GM21529 (cell line): ENCODE results near the gene FRS3.

Experiments
- ATAC-seq: cut with Tn5 transposase; IDR thresholded peaks from one replicate; pipeline ENCODE4 v1.9.1; 2021; ENCODE audit not compliant: unreplicated experiment

Gene FRS3

DNA sequence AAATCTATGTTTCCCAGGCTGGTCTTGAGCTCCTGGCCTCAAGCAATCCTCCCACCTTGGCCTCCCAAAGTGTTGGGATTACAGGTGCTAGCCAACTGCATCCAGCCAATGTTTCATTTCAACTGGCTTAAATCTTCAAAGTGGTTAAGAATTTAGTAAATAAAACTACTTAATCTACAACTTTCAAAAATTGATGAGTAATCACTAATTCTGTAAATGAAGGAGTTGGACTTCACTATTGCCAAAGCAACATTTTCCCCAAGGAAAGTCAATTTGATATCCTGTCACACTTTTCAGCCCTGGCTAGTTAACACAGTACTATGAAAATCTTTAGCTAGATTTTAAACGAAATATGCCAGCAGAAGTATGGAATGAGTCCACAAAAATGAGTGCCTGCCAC is 11.6 kb upstream of the FRS3 start:
- no peak for ATAC-seq

DNA sequence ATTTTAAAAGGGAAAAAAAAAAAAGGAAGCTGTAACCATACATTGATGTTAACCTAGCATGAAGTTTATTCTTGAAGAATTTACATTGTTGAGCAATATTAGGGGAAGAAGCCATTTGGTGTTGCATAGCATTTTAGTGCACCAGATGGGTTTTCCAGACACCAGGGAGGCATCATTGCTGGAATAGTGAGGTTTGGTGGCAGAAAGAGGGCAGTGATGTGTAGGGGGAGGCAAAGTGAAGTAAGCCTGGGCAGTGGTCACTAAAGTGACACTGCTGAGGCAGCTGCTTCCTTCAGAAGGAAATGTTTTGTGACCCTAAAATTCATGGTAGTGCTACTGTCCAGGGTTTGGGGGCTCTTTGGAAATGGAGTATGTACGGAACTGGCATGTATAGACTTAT is 10.3 kb upstream of the FRS3 start:
- no peak for ATAC-seq

DNA sequence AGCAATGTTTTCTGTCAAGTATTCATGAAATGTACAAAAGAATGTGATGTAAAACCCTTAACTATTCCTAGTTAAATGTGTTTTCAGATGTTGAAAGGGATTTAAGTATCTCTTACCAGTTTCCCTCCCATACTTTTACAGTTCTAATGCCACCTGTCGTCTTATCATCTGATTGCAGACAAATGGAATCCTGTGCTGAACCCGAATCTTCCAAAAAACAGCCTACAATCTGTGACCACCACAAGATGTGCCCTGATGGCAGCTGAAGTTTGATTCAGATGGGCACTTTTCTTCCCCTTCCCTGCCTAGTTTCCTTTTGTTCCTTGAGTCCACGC is 9.7 kb upstream of the FRS3 start:
- ATAC-seq = no peak

DNA sequence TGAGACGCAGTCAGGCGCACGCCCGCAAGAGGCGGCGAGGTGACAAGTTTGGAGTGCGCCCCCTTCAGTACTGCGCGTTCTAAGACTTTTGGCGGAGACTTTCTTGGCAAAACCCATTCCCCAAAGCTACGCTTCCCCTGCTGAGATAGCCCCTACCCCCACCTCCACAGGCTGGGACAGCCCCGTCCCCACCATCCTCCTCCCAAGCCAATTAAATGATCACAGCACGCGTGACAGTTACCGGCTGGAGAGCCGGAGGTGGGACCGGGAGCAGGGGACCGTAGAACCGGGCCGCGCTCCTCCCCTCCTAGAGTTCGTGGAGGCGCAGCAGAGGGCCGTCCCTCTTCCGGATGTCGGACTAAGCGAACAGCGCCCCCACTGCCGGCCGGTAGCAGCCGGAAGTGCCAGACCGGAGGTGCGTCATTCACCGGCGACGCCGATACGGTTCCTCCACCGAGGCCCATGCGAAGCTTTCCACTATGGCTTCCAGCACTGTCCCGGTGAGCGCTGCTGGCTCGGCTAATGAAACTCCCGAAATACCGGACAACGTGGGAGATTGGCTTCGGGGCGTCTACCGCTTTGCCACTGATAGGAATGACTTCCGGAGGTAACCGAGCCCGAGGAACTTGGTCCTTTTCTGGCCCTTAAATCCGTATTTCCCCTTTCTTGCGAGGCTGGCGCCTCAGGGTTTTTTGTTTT is 7.7 kb upstream of the FRS3 start, which contains the start of gene TOMM6:
Gene TOMM6, plus strand, starts transcription at position 476 of the 699 bp plus-strand sequence. Its CDS starts 4 bp downstream, at position 480.
- peak; percentile 82 for ATAC-seq

DNA sequence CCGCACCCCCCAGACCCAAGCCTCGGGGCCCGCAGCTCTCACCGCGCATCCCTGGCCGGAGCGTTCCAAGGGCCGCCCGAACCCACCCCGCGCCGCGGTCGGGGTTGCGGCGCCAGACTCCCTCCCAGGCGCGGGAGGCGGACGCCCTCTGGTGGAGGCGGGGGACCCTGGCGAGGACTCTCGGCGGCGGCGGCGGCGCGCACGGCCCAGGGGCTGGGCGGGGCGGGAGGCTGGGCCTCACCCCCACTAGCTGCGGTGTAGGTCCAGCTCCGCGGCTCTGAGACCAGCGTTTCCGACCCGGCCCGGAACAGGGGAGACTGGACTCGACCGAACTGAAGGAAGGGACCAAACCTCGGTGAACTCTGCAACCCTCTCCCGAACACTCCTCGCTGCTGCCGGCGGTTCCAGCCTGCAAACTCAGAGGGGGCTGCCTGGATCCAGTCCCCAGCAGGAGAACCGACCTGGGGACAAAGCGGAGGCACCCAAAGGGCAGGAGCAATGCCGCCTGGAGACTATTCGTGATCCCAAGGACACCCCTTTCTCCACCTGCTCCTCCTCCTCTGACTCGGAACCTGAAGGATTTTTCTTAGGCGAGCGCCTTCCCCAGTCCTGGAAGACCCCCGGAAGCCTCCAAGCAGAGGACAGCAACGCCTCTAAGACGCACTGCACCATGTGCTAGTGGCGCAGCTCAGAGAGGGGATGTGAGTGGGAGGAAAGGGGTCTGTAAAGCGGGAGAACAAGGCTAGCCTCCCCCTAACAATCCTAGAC is 6.9 kb upstream of the FRS3 start:
- ATAC-seq = peak; percentile 51

DNA sequence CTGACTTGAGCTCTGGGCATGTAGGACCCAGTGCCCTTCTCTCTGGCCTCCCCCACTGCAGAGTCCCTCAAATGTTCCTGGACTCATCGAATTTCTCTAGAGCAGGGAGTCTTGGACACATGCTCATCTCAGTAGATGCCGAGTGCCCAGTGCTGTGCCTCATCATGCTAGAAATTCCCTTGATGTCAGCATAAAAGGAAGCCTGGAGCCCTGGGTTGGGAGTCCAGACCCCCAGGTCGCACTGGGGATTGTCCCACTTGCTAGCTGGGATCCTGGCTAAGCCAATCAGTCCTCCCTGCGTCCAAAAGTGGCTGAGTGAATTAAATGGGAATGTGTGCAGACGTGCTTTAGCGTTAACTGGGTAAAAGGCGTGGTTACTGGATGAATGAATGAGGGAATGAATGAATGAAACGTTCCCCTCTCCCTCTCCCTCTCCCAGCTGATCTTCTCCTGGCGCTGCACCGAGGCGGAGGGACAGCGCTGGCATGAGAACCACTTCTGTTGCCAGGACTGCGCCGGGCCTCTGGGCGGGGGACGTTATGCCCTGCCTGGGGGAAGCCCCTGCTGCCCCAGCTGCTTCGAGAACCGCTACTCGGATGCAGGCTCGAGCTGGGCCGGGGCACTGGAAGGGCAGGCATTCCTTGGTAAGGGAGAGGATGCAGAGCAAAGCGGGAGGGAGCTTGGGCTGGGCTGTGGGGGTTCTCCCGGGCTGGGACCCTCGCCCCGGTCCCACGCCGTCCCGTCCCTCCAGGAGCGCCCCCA is 6.2 kb upstream of the FRS3 start:
- ATAC-seq = no peak

DNA sequence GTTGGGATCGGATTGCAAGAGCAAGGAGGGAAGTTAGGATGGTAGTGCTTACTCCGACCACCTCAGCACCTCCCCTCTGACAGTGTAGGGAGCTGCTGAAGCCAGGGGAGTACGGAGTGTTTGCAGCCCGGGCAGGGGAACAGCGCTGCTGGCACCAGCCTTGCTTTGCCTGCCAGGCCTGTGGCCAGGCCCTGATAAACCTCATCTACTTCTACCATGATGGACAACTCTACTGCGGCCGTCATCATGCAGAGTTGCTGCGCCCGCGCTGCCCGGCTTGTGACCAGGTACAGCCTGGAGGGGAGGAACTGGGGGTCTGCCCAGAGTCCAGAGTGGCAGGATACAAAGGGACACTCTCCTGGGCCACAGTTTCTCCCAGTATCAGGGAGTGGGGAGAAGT is 5.6 kb upstream of the FRS3 start:
- ATAC-seq = no peak

DNA sequence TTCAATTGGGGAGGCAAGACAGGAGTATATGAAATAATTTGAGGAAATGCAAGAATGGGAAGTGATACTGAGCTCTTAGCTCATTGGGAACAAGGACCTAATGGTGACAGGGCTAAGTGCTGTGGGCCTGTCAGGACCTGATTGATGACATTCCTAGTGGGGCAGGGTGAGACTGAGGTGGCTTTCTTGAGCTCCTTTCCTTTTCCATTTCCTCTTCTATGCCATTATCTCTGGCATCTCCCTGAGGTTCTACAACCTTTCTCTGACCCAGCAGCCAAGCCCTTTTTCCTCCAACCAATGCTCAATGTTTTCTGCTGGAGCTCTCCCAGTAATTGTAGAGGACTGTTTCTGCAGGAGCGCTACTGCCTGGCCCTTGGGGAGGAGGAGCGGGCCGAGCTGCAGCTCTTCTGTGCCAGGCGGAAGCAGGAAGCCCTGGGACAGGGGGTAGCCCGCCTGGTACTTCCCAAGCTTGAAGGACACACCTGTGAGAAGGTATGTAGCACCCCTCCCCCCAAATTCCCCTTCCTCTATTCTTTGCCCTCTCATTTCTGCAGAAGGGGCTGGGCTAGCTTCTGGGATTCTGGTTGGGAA is 5.0 kb upstream of the FRS3 start:
- no peak for ATAC-seq

DNA sequence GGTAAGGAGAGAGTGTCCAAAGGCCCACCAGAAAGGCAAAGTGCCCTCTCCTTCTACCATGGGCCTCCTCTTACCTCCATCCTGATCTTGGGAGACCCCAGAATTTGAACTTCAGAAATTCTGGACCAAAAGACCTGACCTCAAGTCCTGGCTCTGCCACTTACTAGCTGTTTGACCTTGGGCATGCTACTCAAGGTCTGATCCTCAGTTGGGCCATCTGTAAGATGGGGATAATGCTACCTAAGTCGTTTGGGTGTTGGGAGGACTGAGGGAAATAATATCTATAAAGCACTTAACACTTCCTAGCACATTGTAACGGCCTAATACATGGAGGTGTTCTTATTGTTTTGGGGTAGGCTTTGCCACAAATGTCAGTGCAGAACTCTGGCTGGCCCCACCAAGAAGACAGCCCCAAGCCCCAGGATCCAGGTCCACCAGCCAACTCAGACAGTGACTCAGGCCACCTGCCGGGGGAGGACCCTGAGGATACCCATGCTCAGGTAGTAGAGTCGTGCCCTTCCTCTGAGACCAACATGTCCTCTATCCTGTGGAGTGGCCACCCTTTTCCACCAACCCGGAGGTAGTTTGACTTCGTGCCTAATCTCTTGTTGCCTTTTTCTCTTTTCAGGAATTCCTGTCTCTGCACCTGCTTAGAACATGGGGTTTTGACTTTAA is 3.5 kb upstream of the FRS3 start:
- no peak for ATAC-seq

DNA sequence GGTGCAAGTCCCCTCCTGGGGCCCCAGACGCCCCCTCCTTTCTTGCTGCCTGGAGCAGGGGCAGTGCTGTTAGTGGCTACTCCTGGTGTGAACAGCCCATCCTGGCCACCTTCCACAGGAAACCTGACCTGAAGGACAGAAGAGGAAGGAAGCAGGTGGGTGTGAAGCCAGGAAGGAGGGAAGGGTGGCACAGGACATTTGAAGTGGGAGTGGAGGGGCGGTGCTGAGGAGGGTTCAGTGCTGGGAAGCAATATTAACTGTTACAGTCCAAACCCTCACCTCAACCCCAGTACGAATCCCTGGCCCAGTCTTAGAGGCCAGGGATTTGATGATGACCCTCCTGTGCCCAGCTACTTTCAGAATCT is 1.6 kb upstream of the FRS3 start:
- no peak for ATAC-seq

DNA sequence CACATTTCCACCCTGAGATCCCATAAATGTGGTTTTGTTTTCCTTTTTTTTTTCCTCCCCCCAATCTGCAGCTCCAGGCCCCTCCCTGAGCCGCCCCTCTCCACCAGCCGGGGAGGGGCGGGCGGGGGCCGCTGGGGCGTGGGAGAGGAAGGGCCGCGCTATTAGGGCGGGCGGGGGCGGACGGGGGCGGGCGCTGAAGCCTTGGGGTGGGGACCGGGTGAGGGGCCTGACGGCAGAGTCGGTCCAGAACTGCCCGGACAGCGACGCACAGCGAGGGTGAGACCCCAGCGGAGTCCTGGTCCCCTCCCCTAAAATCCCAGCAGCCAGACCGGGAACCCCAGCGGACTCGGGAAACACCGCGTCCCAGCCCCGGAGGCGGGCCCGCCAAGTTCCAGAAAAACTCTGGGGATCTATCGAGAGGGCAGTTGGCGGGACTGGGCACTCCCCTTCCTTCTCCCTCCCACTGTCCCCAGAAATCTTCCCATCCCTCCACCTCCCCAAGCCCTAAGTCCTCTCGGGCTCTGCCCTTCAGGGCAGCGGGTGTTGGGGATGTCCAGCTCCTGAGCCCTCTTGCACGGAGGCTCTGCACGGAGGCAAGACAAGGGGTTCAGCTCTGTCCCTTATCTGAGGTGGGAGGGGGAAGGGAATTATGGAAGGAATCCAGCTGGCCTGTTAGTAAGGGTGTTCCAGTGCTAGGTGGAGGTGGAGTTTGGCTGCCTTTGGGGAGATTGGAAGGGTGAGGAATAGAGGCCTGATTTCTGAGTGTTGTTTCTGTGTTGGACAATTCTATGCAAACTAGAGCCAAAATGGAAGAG is 1.1 kb upstream of the FRS3 start, which contains the start of gene PRICKLE4:
Gene PRICKLE4, plus strand, starts transcription at position 232 of the 815 bp plus-strand sequence. CDS start 2,692 bp downstream, outside the sequence.
- no peak for ATAC-seq

DNA sequence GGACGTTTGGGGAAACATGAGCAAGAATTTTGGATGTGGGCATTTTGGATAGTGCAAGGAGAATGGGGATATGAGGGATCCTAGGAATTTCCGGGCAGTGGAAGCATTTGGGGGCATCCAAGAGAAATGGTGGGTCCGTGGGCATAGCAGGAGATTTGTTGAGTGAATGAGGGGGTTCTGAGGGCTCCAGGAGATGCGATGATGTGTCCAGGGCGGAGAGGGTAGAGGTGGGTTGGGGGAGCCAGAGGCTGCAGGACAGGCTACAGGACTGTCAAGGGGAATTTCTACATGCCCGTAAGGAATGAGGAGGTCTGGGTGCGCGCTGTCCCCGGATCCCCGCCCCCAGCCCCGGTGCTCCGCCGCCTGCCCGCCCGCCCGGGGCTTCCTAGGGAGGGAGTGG is 364 bp downstream of the FRS3 start:
- ATAC-seq = no peak

DNA sequence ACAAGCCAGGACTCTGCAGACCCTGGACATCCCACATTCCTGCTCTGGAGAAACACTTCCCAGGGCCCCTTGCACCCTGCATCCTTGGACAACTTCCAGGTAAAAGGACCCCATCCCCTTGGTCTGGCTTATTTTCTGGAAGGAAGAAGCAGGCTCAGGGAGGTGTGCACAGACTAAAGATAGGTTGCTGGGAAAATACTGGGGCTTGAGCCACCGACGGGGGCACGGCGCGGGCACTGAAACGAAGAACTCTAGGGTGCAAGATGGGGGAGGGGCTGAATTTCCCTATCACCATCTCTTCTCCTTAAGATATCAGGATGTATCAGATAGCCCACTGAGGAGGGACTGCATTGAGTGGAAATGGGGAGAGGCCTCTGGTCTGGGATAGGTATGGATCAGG is 805 bp downstream of the FRS3 start:
- ATAC-seq = no peak

DNA sequence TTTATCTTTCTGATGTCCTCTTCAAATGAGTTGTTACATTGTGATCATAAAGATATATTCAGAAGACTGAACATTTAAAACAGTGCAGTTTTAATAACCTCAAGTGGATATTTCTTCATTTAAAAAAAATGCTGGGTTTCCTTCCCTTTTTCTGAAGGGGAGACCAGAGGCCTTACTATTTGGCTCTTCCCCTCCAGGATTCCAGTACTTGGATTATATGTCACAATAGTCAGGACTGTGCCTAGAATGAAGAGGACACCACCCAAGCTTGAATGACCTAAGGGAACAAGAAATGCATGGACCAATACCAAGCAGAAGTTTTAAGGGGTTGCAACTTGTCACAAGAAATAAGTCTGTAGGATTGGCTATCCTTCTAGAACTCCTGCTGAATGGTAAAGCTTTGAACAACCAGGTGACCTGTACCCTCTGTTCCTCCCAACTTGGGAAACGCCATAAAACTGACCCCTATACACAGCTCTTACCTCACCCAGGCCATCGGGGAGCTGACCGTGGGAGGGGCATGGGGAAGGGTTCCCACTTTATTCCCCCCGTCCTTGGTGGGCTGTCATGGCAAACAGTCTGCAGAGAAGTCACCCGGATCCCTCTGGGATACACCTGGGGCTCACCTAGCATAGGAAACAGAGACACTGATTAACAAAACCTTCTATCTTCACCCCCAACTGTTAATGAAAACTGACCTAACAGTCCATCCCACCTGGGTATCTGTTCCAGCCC is 2.0 kb downstream of the FRS3 start:
- no peak for ATAC-seq

DNA sequence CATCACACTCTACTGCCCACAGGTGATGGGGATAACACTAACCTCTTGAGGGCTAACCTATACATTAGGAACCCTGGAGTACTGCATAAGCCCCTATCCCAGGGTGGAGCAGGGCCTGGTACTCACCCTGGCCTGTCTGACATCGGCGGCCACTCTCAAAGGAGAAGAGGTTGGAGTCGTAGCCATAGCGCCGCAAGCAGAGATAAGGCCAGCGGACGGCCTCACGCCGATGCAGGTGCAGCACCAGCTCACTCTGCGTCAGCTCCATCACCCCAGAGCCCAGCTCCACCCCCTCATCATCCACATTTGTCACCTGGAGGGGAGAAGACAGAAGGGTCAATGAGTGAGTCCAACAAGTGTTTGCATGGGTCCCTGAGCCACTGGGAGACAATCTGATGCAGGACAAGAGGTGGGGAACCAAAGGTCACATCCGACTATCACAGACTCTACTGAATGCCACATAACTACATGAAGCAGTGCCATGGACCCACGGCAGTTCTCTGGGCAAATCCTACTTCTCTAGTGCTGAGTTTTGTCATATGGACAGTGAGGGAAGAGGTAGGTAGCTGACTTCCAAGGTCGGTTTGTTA is 4.3 kb downstream of the FRS3 start:
- no peak for ATAC-seq

DNA sequence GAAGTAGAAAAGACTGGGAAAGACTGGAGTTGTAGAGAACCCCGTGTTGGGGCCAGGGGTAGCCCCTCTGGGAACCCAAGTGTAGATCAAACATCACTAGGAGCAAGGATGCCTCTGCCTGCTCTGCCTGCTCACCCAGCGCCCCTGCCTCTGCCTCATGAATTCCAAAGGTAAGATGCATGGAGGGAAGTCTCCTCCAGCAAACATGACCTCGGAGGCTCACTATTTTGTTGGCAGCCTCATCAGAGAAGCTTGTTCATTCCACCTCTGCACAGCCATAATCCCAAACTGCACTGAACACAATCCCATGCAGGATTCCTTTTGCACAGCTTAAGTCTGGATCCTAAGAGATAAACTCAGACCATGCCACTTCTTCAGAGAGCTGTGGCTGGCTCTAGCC is 4.9 kb downstream of the FRS3 start:
- no peak for ATAC-seq

DNA sequence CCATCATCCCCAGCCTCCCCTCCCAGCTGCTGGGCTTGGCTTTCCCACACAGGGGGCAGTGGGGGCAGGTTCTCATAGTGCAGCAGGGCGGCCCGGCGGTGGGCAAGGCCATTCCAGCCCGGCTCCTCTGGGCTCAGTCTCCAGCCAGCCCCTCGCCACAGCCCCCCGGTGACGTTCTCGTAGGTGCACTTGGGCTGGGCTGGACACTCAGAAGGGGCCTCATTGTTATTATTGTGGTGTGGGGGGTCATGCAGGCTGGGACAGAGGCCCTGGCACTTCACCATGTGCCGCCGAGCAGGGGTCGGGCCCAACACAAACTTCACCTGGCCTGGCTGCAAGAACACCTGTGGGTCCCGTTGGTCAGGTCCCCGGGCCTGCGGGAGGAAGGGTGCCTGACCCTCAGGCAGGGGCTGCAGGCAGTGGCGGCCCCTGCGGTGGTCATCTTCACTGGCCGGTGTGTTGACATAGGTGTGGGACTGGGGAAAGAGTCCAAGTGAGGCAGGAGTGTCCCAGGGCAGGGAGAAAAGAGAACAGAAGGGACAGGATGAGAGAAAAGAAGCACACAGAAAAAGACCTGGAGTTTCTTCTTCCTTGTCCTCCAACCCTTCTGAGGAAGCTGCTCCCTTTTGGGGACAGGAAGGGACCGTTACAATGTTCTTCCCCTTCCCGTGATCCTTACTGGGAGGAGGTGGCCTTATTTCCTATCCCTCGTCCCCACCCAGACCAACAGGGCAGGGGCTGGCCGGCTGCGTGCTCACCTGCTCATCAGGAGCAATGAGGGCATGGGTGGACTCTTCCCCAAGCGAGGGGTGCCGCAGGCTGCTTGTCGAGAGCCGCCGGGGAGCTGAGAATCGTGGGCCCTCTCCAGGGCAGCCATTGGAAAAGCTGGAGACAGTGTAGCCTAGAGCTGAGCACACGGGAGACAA is 8.4 kb downstream of the FRS3 start:
- ATAC-seq = no peak
